Limb (tissue), 2 donors: Measurements from ENCODE around the gene TRAM2.

Experiments used
- DNase-seq, 2 donors: peaks; one replicate each; pipeline ENCODE4 v3.0.0-alpha.2; 2016; ENCODE audit errors: extremely low spot score in 2 of 2

Gene TRAM2

GRCh38 chr6:52570291-52570700, 6.6 kb downstream of the TRAM2 start:
- peak in 1 of 2 donors; percentile 66 for DNase-seq

- no peak for DNase-seq
Measured at GRCh38 chr6:52568320-52568719, 8.5 kb downstream of the TRAM2 start.

- no peak for DNase-seq
Measured at GRCh38 chr6:52566853-52567279, 10.0 kb downstream of the TRAM2 start.

GRCh38 chr6:52566201-52566600, 10.7 kb downstream of the TRAM2 start:
- no peak for DNase-seq

GRCh38 chr6:52564856-52565255, 12.0 kb downstream of the TRAM2 start:
- no peak for DNase-seq

GRCh38 chr6:52562911-52563310, 13.9 kb downstream of the TRAM2 start:
- DNase-seq: no peak

- no peak for DNase-seq
Measured at GRCh38 chr6:52560462-52560861, 16.4 kb downstream of the TRAM2 start.

- no peak for DNase-seq
Measured at GRCh38 chr6:52558266-52559000, 18.4 kb downstream of the TRAM2 start.

- DNase-seq: no peak
Measured at GRCh38 chr6:52557389-52558265, 19.2 kb downstream of the TRAM2 start.

- no peak for DNase-seq
Measured at GRCh38 chr6:52555518-52556233, 21.2 kb downstream of the TRAM2 start.

GRCh38 chr6:52554684-52555280, 22.1 kb downstream of the TRAM2 start:
- no peak for DNase-seq

GRCh38 chr6:52553719-52554118, 23.1 kb downstream of the TRAM2 start:
- DNase-seq: no peak

GRCh38 chr6:52553158-52553557, 23.7 kb downstream of the TRAM2 start:
- DNase-seq: no peak

GRCh38 chr6:52552278-52552643, 24.6 kb downstream of the TRAM2 start:
- no peak for DNase-seq

GRCh38 chr6:52551483-52552277, 25.2 kb downstream of the TRAM2 start:
- peak; percentile 70 to 81 for DNase-seq

GRCh38 chr6:52550870-52551269, 26.0 kb downstream of the TRAM2 start:
- no peak for DNase-seq

GRCh38 chr6:52550014-52550575, 26.8 kb downstream of the TRAM2 start:
- no peak for DNase-seq

- no peak for DNase-seq
Measured at GRCh38 chr6:52549428-52549827, 27.4 kb downstream of the TRAM2 start.

- no peak for DNase-seq
Measured at GRCh38 chr6:52548999-52549398, 27.9 kb downstream of the TRAM2 start.

- DNase-seq: no peak
Measured at GRCh38 chr6:52548353-52548713, 28.5 kb downstream of the TRAM2 start.
